Stimulated activated CD4-positive, alpha-beta T cell treated with anti-CD3 and anti-CD28 coated beads, Interleukin-2, amount 100 ng/mL, for 24 hours (primary cell): ENCODE measurements around the gene PIK3R1.
"Not testable (repeated sequence)": the region's sequence is repeated elsewhere in the genome, so short reads cannot be mapped to it uniquely, and the experiment has no call there.

Experiments used
- DNase-seq, 2 donors: peaks; one replicate each; pipeline ENCODE4 v3.0.0-alpha.2; 2020

The PIK3R1 gene

DNA sequence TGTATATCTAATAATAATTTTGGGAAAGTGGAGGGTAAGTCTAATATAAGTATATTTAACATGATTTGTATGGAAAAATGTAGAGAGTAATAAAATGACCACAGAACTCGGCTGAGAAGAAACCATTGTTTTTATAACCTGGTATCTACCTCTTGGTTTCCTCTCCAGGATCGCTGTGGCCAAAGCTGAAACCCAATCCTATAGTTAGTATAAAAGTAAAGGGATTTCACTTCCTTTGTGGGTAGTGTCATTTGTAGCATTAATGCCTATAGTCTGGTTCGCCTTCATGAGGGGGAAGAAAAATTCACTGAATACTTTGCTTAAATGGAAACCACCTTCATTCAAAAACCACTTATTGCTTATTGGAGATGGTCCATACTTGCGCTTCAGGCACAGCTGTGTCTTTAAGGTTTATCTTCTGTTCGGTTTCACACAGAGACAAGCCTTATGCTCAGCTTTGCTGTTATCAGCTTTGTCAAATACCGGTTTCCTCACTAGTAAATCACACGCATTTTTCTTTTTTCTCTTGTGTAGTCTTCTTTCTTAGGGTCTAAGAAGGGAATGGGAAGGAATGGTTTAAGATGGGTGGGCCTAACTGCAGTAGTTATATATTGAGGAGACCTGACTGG lies 12.1 kb downstream of the PIK3R1 start:
- DNase-seq = no peak

DNA sequence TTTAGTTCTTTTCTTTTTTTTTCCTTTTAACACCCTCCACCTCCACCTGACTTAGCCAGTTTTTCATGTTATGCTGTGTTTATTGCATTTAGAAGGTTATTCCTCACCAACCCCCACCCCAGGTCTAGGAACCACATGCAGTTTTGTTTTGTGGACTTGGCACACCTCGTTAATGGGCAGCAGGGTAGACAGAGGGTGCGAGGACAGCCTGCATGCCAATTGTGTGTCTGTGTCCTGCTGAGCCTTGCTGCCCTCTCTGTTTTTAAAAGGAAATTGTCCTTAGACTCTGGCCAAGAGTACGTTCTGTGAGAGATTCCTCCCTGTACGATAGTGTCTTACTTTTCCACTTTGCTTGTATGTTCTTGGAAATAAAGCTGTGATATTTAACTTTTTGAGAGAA lies 13.9 kb downstream of the PIK3R1 start:
- DNase-seq = no peak

DNA sequence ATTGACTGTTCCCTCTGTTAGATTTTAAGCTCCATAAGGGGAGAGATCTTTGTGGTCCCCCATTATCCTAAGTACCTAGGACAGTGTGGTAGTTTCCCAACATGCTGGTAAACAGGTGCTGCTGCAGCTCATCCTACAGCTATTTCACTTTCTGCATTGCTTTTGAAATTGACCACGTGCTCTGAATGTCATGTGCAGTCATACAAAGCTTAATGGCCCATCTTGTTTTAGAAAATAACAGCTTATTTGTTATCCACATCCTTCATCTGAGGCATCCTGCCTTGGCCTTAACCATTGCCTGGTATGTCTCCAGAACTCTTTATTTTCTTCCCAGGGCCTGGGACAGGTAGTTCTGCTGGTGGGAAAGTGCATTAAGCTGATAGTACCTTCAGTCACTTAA lies 14.7 kb downstream of the PIK3R1 start:
- DNase-seq = no peak

DNA sequence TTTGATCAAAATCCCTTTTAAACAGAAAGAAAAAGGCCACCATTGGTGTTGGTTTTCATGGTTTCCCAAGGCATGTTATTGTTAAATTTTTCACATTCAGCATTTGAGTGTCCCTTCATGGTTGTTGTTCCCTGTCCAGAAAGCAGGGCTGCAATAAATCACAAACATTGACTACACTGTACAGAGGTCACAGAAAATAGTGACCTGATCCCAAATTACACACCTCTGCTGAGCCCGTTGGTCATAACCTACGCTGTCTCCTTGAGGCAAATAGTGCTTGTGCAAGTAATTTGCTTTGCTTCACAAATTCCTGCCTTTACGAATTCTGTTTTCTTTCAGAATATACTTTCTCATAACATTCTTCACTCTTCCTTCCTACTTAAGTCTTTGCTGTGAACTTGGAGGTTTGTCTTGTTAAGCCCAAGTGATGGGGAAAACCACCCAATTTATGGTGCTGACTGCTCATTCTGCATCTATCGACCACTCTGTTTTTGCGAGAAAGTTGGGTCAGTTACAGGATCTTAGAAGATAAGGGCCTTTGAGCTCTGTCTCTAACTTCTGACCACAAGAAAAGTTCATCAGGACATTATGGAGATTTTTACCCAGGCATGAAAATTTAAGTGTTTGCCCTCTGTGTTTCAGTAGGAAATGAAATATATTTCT lies 16.0 kb downstream of the PIK3R1 start:
- DNase-seq = no peak

GRCh38 chr5:68232277-68232676 lies 16.7 kb downstream of the PIK3R1 start:
- DNase-seq = no peak

- DNase-seq = no peak
Observed at GRCh38 chr5:68233075-68233474, 17.5 kb downstream of the PIK3R1 start.

DNA sequence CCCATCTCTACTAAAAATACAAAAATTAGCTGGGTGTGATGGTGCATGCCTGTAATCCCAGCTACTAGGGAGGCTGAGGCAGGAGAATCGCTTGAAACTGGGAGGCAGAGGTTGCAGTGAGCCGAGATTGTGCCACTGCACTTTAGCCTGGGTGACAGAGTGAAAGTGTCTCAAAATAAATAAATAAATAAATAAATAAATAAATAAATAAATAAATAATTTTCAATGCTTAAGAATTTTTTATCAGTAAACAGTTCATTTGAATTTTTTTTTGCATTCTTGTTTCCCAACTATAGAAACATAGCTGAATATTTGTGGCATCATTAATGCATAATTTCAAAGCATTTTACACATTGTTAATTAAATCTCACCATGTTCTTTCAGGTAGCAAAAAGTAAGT lies 19.7 kb downstream of the PIK3R1 start:
- not testable (repeated sequence) for DNase-seq

- DNase-seq = no peak
Observed at GRCh38 chr5:68237715-68238114, 22.2 kb downstream of the PIK3R1 start.

DNA sequence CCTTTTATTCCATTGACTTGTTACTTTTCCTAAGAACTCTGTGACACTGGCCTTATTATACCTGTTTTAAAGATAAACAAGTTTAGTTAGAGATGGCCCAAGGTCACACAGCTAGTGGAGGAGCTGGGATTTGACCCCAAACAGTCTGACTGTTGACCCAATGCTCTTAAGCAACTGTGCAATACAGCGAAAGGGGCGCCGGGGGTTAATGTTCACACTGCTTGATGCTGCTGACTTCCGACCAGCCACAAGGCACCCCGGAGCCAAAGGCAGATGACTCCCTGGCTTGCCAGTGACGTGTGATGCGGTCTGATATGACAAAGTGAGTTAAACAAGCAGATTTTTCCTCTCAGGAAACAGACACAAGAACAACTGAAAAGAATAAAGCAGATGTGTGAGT lies 23.9 kb downstream of the PIK3R1 start:
- peak; percentile 77 to 81 for DNase-seq

DNA sequence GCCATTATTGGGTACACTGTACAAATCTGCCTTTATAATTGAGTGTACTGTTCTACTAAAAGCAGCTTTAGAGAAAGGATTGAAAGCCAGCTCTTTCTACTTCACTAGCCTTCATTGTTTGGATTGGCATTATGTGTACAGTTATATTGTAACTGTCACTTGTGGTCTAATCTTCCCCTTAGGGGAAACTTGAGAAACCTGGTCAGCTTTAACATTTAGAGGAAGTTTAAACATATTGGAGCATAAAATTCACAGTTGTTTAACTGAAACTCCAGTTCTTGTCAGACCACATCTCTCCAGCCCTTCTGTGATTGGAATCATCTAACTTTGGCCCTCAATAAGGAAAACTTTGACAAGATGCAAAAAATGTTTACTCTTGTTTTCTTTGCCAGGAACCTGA lies 24.6 kb downstream of the PIK3R1 start:
- no peak for DNase-seq

- DNase-seq = no peak
Observed at GRCh38 chr5:68240771-68241170, 25.2 kb downstream of the PIK3R1 start.

DNA sequence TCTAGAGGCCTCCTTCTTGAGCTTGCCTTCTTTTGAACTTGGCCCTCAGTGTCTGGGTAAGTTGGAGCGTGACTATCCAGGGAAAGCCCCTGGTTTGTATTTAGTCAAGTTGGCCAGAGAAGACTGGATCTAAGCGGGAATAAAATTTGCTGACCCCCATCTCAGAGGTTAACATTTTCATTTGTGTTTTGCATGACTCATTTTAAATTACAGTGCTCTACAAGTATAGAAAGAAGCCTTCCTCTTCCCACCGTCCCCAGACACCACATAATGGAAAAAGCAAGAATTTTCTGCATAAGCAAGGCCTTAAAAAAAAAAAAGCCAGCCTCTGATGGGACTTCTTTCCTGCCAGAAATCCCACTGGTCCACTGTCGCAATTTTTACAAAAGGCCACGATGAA lies 27.2 kb downstream of the PIK3R1 start:
- no peak for DNase-seq

DNA sequence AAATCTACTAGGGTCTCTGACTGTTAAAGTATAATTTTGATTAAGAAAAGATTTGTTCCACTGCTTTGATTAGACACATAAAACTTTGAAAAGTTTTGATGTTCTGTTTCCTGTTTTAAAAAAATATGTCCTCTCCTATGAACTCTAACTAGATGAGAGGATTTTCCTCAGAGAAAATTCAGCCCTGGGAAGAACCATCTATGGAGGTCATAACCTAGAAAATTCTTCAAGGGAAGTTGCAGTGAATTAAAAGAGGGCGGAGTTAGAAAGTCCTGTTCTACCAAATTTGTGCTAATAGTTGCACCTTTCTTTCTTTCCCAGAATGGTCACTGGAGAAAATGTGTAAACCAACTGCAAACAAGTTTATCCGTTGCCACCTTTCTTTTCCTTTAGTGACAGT lies 27.7 kb downstream of the PIK3R1 start:
- no peak for DNase-seq

DNA sequence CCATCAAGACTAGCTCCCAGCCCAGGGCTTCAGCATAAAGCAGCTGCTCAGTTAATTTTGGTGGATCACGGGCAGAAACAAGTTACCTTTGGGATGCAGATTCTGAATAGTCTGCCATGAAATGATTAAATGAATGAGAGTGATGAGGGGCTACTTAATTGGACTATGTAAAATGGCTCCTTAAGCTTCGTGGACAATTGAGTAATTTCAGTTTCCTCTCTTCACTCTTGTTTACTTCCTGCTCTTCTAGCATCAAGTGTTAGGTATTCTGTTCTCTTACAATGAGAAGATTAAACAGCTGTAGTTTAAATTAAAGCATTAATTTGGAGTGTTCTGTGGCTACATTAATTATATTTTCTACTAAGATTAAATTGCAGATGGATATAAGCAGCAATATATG lies 28.1 kb downstream of the PIK3R1 start:
- no peak for DNase-seq

DNA sequence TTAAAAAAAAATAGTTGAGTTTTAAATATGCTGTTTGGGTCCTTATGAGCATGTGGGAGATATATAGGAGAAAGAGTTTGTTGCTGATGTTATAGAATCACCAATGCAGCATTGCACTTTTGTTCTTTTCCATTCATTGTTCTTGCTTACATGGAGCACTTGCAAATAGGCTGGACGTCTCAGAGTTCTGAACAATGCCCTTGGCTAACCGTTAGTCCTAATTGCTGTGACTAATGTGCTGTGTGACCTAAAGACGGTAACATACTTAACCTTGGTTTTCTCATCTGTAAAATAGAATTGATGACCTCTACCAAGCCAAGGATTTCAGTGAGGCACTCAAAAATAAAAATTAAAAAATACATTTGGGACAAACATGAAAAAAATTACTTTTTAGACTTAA lies 29.8 kb downstream of the PIK3R1 start:
- no peak for DNase-seq

DNA sequence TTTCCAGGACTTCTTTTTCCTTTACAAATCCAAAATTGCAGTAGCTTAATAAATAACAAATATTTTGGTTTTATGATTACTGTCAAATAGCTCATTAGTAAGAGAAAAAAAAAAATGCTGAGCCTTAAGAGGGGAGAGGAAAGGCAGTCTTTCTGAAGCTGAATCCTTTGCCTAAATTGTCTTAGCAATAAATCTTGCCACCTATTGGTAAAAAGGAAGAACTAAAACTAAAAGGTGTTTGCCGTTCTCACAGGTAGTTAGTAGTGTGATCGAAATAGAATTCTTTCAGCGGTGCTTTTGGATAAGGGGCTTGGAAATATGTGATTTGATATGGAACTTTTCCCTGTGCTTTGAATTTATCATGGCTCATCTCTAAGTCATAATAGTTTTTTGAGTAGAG lies 31.2 kb downstream of the PIK3R1 start:
- no peak for DNase-seq

DNA sequence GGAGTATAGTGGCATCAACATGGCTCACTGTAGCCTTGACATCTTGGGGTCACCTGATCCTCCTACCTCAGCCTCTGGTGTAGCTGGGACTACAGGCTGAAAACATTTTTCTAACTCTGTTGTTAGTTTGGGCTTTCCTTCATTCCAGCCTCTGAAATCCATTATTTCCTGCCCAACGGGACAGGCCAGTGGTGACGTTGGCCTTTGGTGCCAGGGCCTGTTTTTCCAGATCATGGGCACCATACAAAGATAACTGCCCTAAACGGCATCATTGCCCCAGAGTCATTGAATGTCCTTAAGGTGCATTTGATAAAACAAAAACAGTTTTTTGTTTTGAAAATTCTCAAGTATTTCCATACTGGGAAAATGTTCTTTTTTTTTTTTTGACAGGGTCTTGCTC lies 32.1 kb downstream of the PIK3R1 start:
- DNase-seq = no peak

DNA sequence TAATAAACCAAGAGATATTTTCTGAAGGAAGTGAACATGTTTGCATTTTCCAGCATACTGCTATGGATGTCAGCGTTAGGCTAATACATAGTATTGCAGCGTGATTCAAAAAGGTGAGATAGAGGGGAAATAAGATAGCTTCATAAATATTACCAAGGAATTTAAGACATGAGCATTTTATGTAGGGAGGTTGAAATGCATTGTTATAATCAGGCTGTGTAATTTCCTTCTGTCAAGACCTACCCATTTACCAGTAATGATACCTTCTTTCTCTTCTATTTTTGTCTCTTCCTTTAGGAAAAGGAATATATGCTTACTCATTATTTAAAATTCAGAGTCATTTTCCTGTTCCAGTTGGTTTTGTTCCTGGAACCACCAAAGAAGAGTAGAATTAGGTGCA lies 33.3 kb downstream of the PIK3R1 start:
- no peak for DNase-seq

DNA sequence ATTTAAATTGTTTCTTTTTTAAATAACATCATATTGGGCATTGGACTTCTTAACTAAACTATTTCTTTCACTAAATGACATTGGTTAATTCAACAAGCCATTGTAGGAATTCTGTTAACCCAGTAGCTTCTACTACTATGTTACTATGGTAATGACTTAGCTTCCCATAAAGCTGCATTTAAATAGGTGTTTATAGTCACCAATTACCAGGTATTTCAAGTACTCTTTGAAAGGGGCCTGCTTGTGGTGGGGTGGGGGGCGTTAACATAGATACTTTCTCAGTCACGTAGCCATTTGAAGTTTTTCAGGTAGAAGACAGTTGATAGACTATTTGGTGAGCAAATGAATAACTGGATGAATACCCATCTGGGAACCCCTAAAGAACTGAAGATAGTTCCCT lies 34.0 kb downstream of the PIK3R1 start:
- no peak for DNase-seq

GRCh38 chr5:68250661-68251298 lies 35.2 kb downstream of the PIK3R1 start:
- DNase-seq = no peak

DNA sequence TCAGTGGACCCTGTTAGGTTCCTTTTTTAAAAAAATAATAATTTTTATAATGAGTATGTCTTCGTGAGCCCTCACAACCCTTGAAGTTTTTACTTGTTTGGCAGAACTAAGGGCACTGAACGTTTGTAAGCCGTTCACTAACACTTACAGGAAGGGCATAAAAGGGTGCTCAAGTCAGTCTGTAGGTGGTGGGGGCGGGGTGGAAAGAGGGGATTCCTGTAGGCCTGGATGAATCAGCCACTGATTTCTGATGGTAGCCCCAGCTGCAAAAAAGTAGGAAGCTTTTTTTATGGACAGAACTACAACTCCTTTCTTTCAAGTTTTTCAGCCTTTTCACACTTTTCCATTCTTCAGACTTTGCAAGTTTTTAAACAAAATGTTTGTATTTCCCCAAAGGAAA lies 35.8 kb downstream of the PIK3R1 start:
- DNase-seq = peak; percentile 70 to 78

GRCh38 chr5:68251804-68252522 lies 36.4 kb downstream of the PIK3R1 start:
- no peak for DNase-seq

DNA sequence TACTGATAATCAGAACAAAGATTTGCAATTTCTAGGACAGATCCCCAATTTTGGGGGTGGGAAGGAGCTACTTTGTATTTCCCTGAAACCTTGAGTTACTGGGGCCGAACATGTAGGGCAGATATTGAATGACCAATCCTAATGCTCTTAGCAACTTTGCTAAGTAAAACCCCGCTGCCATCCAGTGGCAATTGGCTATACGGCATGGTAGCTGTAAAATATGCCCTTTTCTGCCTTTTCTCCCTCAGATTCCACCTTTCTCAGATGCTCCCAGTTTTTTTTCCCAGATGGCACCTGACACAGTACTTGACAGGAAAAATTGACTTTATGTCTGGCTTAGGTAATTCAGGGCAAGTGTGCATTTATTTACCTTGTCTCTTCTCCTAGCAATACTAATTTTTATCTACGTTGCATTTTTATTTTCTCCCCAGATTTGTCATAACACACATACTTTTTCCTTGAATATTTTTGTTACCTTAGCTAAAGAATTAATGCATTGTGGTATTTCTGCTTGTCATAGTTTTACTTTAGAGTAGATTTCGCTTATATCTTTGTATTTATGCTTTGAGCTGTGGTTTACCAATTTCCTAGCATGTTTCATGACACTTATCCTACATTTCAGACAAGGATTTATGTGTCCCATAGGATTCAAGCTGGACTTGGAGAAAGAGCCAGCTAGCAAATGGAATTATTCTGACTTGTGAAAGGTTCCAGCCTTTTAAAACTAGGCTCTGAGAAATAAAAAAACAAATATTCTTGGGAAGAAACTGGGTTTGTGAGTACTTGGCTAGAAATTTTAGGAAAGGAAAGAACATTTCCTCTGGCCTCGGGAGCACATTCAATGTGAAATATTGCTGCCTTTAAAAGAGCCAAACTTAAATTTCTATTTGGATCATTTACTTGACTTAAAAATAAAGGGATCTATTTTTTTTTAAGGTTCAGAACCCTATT lies 37.4 kb downstream of the PIK3R1 start:
- peak; percentile 47 to 58 for DNase-seq
